CD4-positive, CD25-positive, alpha-beta regulatory T cell (primary cell): ENCODE measurements around the gene SLC35F3. TPM values are rescaled to one million over a fixed set of nuclear protein-coding genes. Genes with fewer than 3 reads are reported as not detected.

Experiments used
- ATAC-seq, 2 donors: fragments of 150-1000 bp; cut with Tn5 transposase; one replicate each; pipeline ENCODE4 v1.10.0; 2021; ENCODE audit warnings: low read depth in 2 of 2, moderate number of reproducible peaks in 2 of 2, moderate library complexity in 1 of 2
- DNase-seq, 3 donors: peaks; one replicate each; pipeline versions ENCODE4 v3.0.0 to v3.0.0-alpha.2; 2012 to 2022; ENCODE audit warnings: mixed read lengths in 1 of 3
- H3K27ac ChIP-seq: one replicate; pipeline ENCODE4 v1.7.0; 2013; ENCODE audit warnings: mild to moderate bottlenecking, low read length; ENCODE audit not compliant: insufficient read depth, poor library complexity, severe bottlenecking
- H3K27me3 ChIP-seq: one replicate; pipeline ENCODE4 v1.7.0; 2013; ENCODE audit warnings: low read length; ENCODE audit not compliant: control insufficient read depth, insufficient read depth
- H3K36me3 ChIP-seq: one replicate; pipeline ENCODE4 v1.7.0; 2013; ENCODE audit warnings: mild to moderate bottlenecking, low read length, moderate library complexity; ENCODE audit not compliant: control insufficient read depth, insufficient read depth
- H3K4me1 ChIP-seq: 2 replicates; pipeline ENCODE4 v1.7.0; 2013; ENCODE audit warnings: mild to moderate bottlenecking, low read length; ENCODE audit not compliant: insufficient read depth, control insufficient read depth, poor library complexity, severe bottlenecking
- H3K4me3 ChIP-seq: one replicate; pipeline ENCODE4 v1.7.0; 2013; ENCODE audit warnings: low read depth, mild to moderate bottlenecking, low read length, moderate library complexity
- H3K9me3 ChIP-seq, 2 experiments: 1 replicate in 1 of 2; 2 replicates in 1 of 2; pipeline ENCODE4 v1.7.0; 2013; ENCODE audit warnings: low read length in 2 of 2, mild to moderate bottlenecking in 1 of 2, moderate library complexity in 1 of 2; ENCODE audit not compliant: control insufficient read depth in 2 of 2
- H3K27ac Mint-ChIP-seq, 3 donors: one replicate each; pipeline ENCODE4 v1.8.0; 2020 to 2022; ENCODE audit warnings: mild to moderate bottlenecking in 3 of 3, mixed read lengths in 3 of 3, moderate library complexity in 2 of 3
- H3K27me3 Mint-ChIP-seq: one replicate; pipeline ENCODE4 v1.8.0; 2022; ENCODE audit warnings: mild to moderate bottlenecking, mixed read lengths
- H3K36me3 Mint-ChIP-seq: one replicate; pipeline ENCODE4 v1.8.0; 2020; ENCODE audit warnings: mixed read lengths
- H3K4me1 Mint-ChIP-seq, 4 donors: one replicate each; pipeline ENCODE4 v1.8.0; 2020 to 2022; ENCODE audit warnings: mixed read lengths in 4 of 4, mild to moderate bottlenecking in 1 of 4
- H3K4me3 Mint-ChIP-seq, 4 donors: one replicate each; pipeline ENCODE4 v1.8.0; 2020 to 2022; ENCODE audit warnings: mild to moderate bottlenecking in 4 of 4, mixed read lengths in 4 of 4, moderate library complexity in 3 of 4
- H3K9me3 Mint-ChIP-seq, 7 donors: one replicate each; pipeline ENCODE4 v1.8.0; 2020 to 2022; ENCODE audit warnings: mixed read lengths in 7 of 7, mild to moderate bottlenecking in 3 of 7, moderate library complexity in 2 of 7
- polyA plus RNA-seq, 4 donors: library from polyadenylated mRNA; unstranded; fragments of 300-500 nt; fragmentation: Illumina TruSeq; gene quantifications; one replicate each; pipeline ENCODE4 v1.2.3, GENCODE V29; 2021
- total RNA-seq: library from RNA; stranded (reverse); gene quantifications from one replicate; pipeline ENCODE4 v1.2.3, GENCODE V29; 2022

The SLC35F3 gene
- total and polyA plus RNA-seq, 5 donors from 2014 or later = 0.35 to 1.4 (median 1.3) TPM

- Mint-ChIP-seq H3K9me3 (peaks cover 0 to 9% (median 2%) of the 10 kb centered on the region in 7 donors), H3K36me3 (no peaks in the 10 kb centered on the region), H3K27ac (no peak overlapping the region), H3K27me3 (peaks cover 17% of the 10 kb centered on the region), H3K4me3 (no peak overlapping the region), H3K4me1 (no peaks in the 10 kb centered on the region)
- Histone ChIP-seq H3K27me3 (peaks cover 8% of the 10 kb centered on the region), H3K4me3 (no peak overlapping the region), H3K9me3 (peaks cover 0 to 4% of the 10 kb centered on the region in 2 experiments), H3K36me3 (no peaks in the 10 kb centered on the region), H3K4me1 (no peaks in the 10 kb centered on the region), H3K27ac (no peak overlapping the region)
- ATAC-seq (no peak), DNase-seq (no peak)
Measured at GRCh38 chr1:234007684-234008083, 103.2 kb downstream of the SLC35F3 start.

GRCh38 chr1:234008591-234008990 lies 104.1 kb downstream of the SLC35F3 start:
- DNase-seq (no peak), ATAC-seq (no peak)
- Histone ChIP-seq H3K4me1 (no peaks in the 10 kb centered on the region), H3K4me3 (no peak overlapping the region), H3K9me3 (peaks cover 0 to 4% of the 10 kb centered on the region in 2 experiments), H3K27ac (no peak overlapping the region), H3K36me3 (no peaks in the 10 kb centered on the region), H3K27me3 (peaks cover 9% of the 10 kb centered on the region)
- peaks cover 0 to 9% (median 2%) of the 10 kb centered on the region in 7 donors for H3K9me3 Mint-ChIP-seq
- H3K4me1 Mint-ChIP-seq = no peaks in the 10 kb centered on the region
- no peak overlapping the region for H3K27ac Mint-ChIP-seq
- H3K36me3 Mint-ChIP-seq = no peaks in the 10 kb centered on the region
- H3K4me3 Mint-ChIP-seq = no peak overlapping the region
- peaks cover 17% of the 10 kb centered on the region for H3K27me3 Mint-ChIP-seq

GRCh38 chr1:234009668-234010067 lies 105.2 kb downstream of the SLC35F3 start:
- H3K27ac ChIP-seq = no peak overlapping the region
- peaks cover 0 to 9% (median 2%) of the 10 kb centered on the region in 7 donors for H3K9me3 Mint-ChIP-seq
- no peak overlapping the region for H3K4me3 Mint-ChIP-seq
- H3K9me3 ChIP-seq = peaks cover 0 to 4% of the 10 kb centered on the region in 2 experiments
- no peak overlapping the region for H3K4me3 ChIP-seq
- H3K36me3 ChIP-seq = no peaks in the 10 kb centered on the region
- no peaks in the 10 kb centered on the region for H3K4me1 ChIP-seq
- DNase-seq (no peak), ATAC-seq (no peak)
- H3K27ac Mint-ChIP-seq = no peak overlapping the region
- no peaks in the 10 kb centered on the region for H3K36me3 Mint-ChIP-seq
- H3K27me3 Mint-ChIP-seq = peaks cover 17% of the 10 kb centered on the region
- no peaks in the 10 kb centered on the region for H3K4me1 Mint-ChIP-seq
- peaks cover 8% of the 10 kb centered on the region for H3K27me3 ChIP-seq

GRCh38 chr1:234014208-234014607 lies 109.7 kb downstream of the SLC35F3 start:
- no peak overlapping the region for H3K4me3 ChIP-seq
- DNase-seq (no peak), ATAC-seq (no peak)
- Mint-ChIP-seq H3K4me1 (no peaks in the 10 kb centered on the region), H3K27ac (no peak overlapping the region), H3K36me3 (no peaks in the 10 kb centered on the region), H3K27me3 (peaks cover 10% of the 10 kb centered on the region), H3K4me3 (no peak overlapping the region), H3K9me3 (peaks cover 0 to 6% (median 3%) of the 10 kb centered on the region in 7 donors)
- peaks cover 3% of the 10 kb centered on the region for H3K27me3 ChIP-seq
- peaks cover 0 to 4% of the 10 kb centered on the region in 2 experiments for H3K9me3 ChIP-seq
- H3K27ac ChIP-seq = no peak overlapping the region
- no peaks in the 10 kb centered on the region for H3K36me3 ChIP-seq
- H3K4me1 ChIP-seq = no peaks in the 10 kb centered on the region

GRCh38 chr1:234018816-234019215 lies 114.3 kb downstream of the SLC35F3 start:
- Mint-ChIP-seq H3K9me3 (peaks cover 0 to 5% (median 0%) of the 10 kb centered on the region in 7 donors), H3K36me3 (no peaks in the 10 kb centered on the region), H3K27ac (no peak overlapping the region), H3K4me3 (no peak overlapping the region), H3K4me1 (no peaks in the 10 kb centered on the region), H3K27me3 (peaks cover 29% of the 10 kb centered on the region)
- no peak for ATAC-seq
- DNase-seq = no peak
- H3K4me3 ChIP-seq = no peak overlapping the region
- no peak overlapping the region for H3K27ac ChIP-seq
- H3K27me3 ChIP-seq = no peaks in the 10 kb centered on the region
- no peaks in the 10 kb centered on the region for H3K4me1 ChIP-seq
- no peaks in the 10 kb centered on the region for H3K36me3 ChIP-seq
- H3K9me3 ChIP-seq = no peaks in the 10 kb centered on the region

GRCh38 chr1:234019387-234019786 lies 114.9 kb downstream of the SLC35F3 start:
- peaks cover 35% of the 10 kb centered on the region for H3K27me3 Mint-ChIP-seq
- Histone ChIP-seq H3K9me3 (no peaks in the 10 kb centered on the region), H3K4me3 (no peak overlapping the region), H3K27ac (no peak overlapping the region), H3K27me3 (no peaks in the 10 kb centered on the region), H3K4me1 (no peaks in the 10 kb centered on the region), H3K36me3 (no peaks in the 10 kb centered on the region)
- H3K4me3 Mint-ChIP-seq = no peak overlapping the region
- no peaks in the 10 kb centered on the region for H3K36me3 Mint-ChIP-seq
- DNase-seq = no peak
- H3K27ac Mint-ChIP-seq = no peak overlapping the region
- H3K4me1 Mint-ChIP-seq = no peaks in the 10 kb centered on the region
- H3K9me3 Mint-ChIP-seq = peaks cover 0 to 5% (median 0%) of the 10 kb centered on the region in 7 donors
- ATAC-seq = no peak

GRCh38 chr1:234022302-234022701 lies 117.8 kb downstream of the SLC35F3 start:
- ATAC-seq (no peak), DNase-seq (no peak)
- Histone ChIP-seq H3K4me1 (no peaks in the 10 kb centered on the region), H3K9me3 (no peaks in the 10 kb centered on the region), H3K36me3 (no peaks in the 10 kb centered on the region), H3K4me3 (no peak overlapping the region), H3K27me3 (no peaks in the 10 kb centered on the region), H3K27ac (no peak overlapping the region)
- Mint-ChIP-seq H3K36me3 (no peaks in the 10 kb centered on the region), H3K27me3 (peaks cover 29% of the 10 kb centered on the region), H3K4me1 (no peaks in the 10 kb centered on the region), H3K4me3 (no peak overlapping the region), H3K27ac (no peak overlapping the region), H3K9me3 (peaks cover 0 to 3% (median 0%) of the 10 kb centered on the region in 7 donors)

GRCh38 chr1:234039603-234040002 lies 135.1 kb downstream of the SLC35F3 start:
- H3K9me3 ChIP-seq = no peaks in the 10 kb centered on the region
- H3K4me3 Mint-ChIP-seq = no peak overlapping the region
- no peak overlapping the region for H3K27ac Mint-ChIP-seq
- H3K4me3 ChIP-seq = no peak overlapping the region
- H3K27me3 Mint-ChIP-seq = peaks cover 12% of the 10 kb centered on the region
- no peaks in the 10 kb centered on the region for H3K36me3 ChIP-seq
- H3K4me1 Mint-ChIP-seq = no peaks in the 10 kb centered on the region
- DNase-seq (no peak), ATAC-seq (no peak)
- H3K4me1 ChIP-seq = no peaks in the 10 kb centered on the region
- H3K27me3 ChIP-seq = no peaks in the 10 kb centered on the region
- H3K9me3 Mint-ChIP-seq = peaks cover 0 to 9% (median 0%) of the 10 kb centered on the region in 7 donors
- H3K36me3 Mint-ChIP-seq = no peaks in the 10 kb centered on the region
- H3K27ac ChIP-seq = no peak overlapping the region
